ENCODE data around the gene SLC8A3. TPM values are rescaled to one million over a fixed set of nuclear protein-coding genes. Genes with fewer than 3 reads are reported as not detected.

The SLC8A3 gene
- total RNA-seq, 1 donor from 2014 or later, result 0.05 TPM

- no peak overlapping the region for H3K4me3 ChIP-seq
Observed at GRCh38 chr14:70173569-70173968, 15.2 kb downstream of the SLC8A3 start.

GRCh38 chr14:70171726-70172125 lies 17.0 kb downstream of the SLC8A3 start:
- no peak for TF ChIP-seq CTCF (IDR thresholded peaks at IDR 0.05; ENCODE audit: borderline replicate concordance)
- no peaks in the 10 kb centered on the region for H3K36me3 ChIP-seq
- H3K27ac ChIP-seq (replicated peaks), result no peak overlapping the region
- no peaks in the 10 kb centered on the region for H3K4me1 ChIP-seq
- H3K9me3 ChIP-seq (replicated peaks), result no peaks in the 10 kb centered on the region
- no peak overlapping the region for H3K4me3 ChIP-seq
- peaks cover 51% of the 10 kb centered on the region for H3K27me3 ChIP-seq (ENCODE audit: low read depth)
- intact Hi-C loops (cut with micrococcal nuclease), result no loop called here
- no peak for DNase-seq

More at GRCh38 chr14:70173569-70173968, 15.2 kb downstream of the SLC8A3 start:
- no peak for DNase-seq
- Histone ChIP-seq H3K27me3 (ENCODE audit: low read depth) (peaks cover 53% of the 10 kb centered on the region), H3K4me1 (no peaks in the 10 kb centered on the region), H3K9me3 (replicated peaks) (no peaks in the 10 kb centered on the region), H3K36me3 (no peaks in the 10 kb centered on the region), H3K27ac (replicated peaks) (no peak overlapping the region)
- intact Hi-C loops (cut with micrococcal nuclease), result no loop called here
- TF ChIP-seq CTCF (IDR thresholded peaks at IDR 0.05; ENCODE audit: borderline replicate concordance), result no peak

GRCh38 chr14:70170976-70171375 lies 17.8 kb downstream of the SLC8A3 start:
- H3K4me1 ChIP-seq, result no peaks in the 10 kb centered on the region
- no peaks in the 10 kb centered on the region for H3K9me3 ChIP-seq (replicated peaks)
- no peak overlapping the region for H3K27ac ChIP-seq (replicated peaks)
- intact Hi-C loops (cut with micrococcal nuclease), result no loop called here
- TF ChIP-seq CTCF (IDR thresholded peaks at IDR 0.05; ENCODE audit: borderline replicate concordance), result no peak
- H3K4me3 ChIP-seq, result no peak overlapping the region
- DNase-seq, result no peak
- H3K27me3 ChIP-seq (ENCODE audit: low read depth), result peaks cover 51% of the 10 kb centered on the region
- no peaks in the 10 kb centered on the region for H3K36me3 ChIP-seq

- Histone ChIP-seq H3K27me3 (ENCODE audit: low read depth) (peaks cover 44% of the 10 kb centered on the region), H3K27ac (replicated peaks) (no peak overlapping the region), H3K36me3 (no peaks in the 10 kb centered on the region), H3K4me1 (no peaks in the 10 kb centered on the region), H3K9me3 (replicated peaks) (no peaks in the 10 kb centered on the region), H3K4me3 (no peak overlapping the region)
- intact Hi-C loops (cut with micrococcal nuclease), result no loop called here
- TF ChIP-seq CTCF (IDR thresholded peaks at IDR 0.05; ENCODE audit: borderline replicate concordance), result no peak
- no peak for DNase-seq
Observed at GRCh38 chr14:70168406-70168805, 20.3 kb downstream of the SLC8A3 start.

- no peak for DNase-seq
- no peak for TF ChIP-seq CTCF (IDR thresholded peaks at IDR 0.05; ENCODE audit: borderline replicate concordance)
- Histone ChIP-seq H3K27me3 (ENCODE audit: low read depth) (peaks cover 49% of the 10 kb centered on the region), H3K4me1 (no peaks in the 10 kb centered on the region), H3K27ac (replicated peaks) (no peak overlapping the region), H3K36me3 (no peaks in the 10 kb centered on the region), H3K9me3 (replicated peaks) (no peaks in the 10 kb centered on the region), H3K4me3 (no peak overlapping the region)
- intact Hi-C loops (cut with micrococcal nuclease), result no loop called here
Observed at GRCh38 chr14:70166530-70167203, 22.1 kb downstream of the SLC8A3 start.
